ENCODE data around the gene FARS2.

- TF ChIP-seq CTCF (IDR thresholded peaks at IDR 0.05; ENCODE audit: low read depth, low read length), result no peak
- no peak for TF ChIP-seq EZH2phosphoT487 (IDR thresholded peaks at IDR 0.05; ENCODE audit: low read depth)
These were observed 379.3 kb downstream of the FARS2 start for GRCh38 chr6:5640614-5641013.

Measured in OCI-LY3 (cell line).